ENCODE measurements around the gene TMEM26. TPM values are rescaled to one million over a fixed set of nuclear protein-coding genes. Genes with fewer than 3 reads are reported as not detected.
"Not testable (repeated sequence)": the region's sequence is repeated elsewhere in the genome, so short reads cannot be mapped to it uniquely, and the experiment has no call there.

Gene TMEM26
- total and polyA plus RNA-seq, 2 experiments from 2014 or later = 1.0 to 1.9 TPM

- not testable (repeated sequence) for H3K79me2 ChIP-seq (replicated peaks; ENCODE audit: insufficient read depth); H3K4me1 Mint-ChIP-seq; H2AFZ ChIP-seq; H4K20me1 ChIP-seq (replicated peaks; ENCODE audit: insufficient read depth); H3F3A ChIP-seq (replicated peaks; ENCODE audit: low read depth); H3K4me1 ChIP-seq (ENCODE audit: insufficient read depth); H3K9me2 ChIP-seq (ENCODE audit: insufficient read depth); H3K27ac Mint-ChIP-seq; H3K27me3 ChIP-seq (ENCODE audit: insufficient read depth); H3K4me2 ChIP-seq; DNase-seq (ENCODE audit: low spot score); H3K36me3 ChIP-seq (ENCODE audit: insufficient read depth); H3K4me3 ChIP-seq; H3K27me3 Mint-ChIP-seq (ENCODE audit: insufficient read depth, low read depth, poor library complexity); ATAC-seq; H3K4me3 Mint-ChIP-seq; H3K27ac ChIP-seq (ENCODE audit: low read depth)
- H3K36me3 Mint-ChIP-seq (ENCODE audit: low read depth) = peaks cover 19% of the 10 kb centered on the region
- H3K9me3 Mint-ChIP-seq = peaks cover 31% of the 10 kb centered on the region
These were observed 72.0 kb downstream of the TMEM26 start for GRCh38 chr10:61381153-61381552.

GRCh38 chr10:61378865-61379264 lies 74.3 kb downstream of the TMEM26 start:
- DNase-seq (ENCODE audit: low spot score) (no peak), ATAC-seq (no peak)
- H3K9me3 Mint-ChIP-seq = peaks cover 31% of the 10 kb centered on the region
- TF ChIP-seq ZNF331 (CRISPR knock-in tag; IDR thresholded peaks at IDR 0.05; ENCODE audit: low read depth) = no peak
- no peak for TF ChIP-seq JUNB (IDR thresholded peaks at IDR 0.05; ENCODE audit: unreplicated experiment)
- no peak for TF ChIP-seq ZNF114 (CRISPR knock-in tag; IDR thresholded peaks at IDR 0.05)
- no peak for TF ChIP-seq EZH2 (IDR thresholded peaks at IDR 0.05; ENCODE audit: low read depth, unreplicated experiment)
- no peak for TF ChIP-seq ETS1 (IDR thresholded peaks at IDR 0.05)
- TF ChIP-seq NANOG (IDR thresholded peaks at IDR 0.05; ENCODE audit: borderline replicate concordance) = no peak
- no peak for TF ChIP-seq CTCF (conservative IDR thresholded peaks at IDR 0.05; ENCODE audit: low read depth in 2 of 2)
- TF ChIP-seq POLR2AphosphoS5 (IDR thresholded peaks at IDR 0.05; ENCODE audit: low read depth) = no peak
- no peak for TF ChIP-seq EZH2phosphoT487 (IDR thresholded peaks at IDR 0.05; ENCODE audit: unreplicated experiment)
- H3K4me1 ChIP-seq (ENCODE audit: insufficient read depth) = no peaks in the 10 kb centered on the region
- no peak overlapping the region for H3K27ac Mint-ChIP-seq
- peaks cover 4% of the 10 kb centered on the region; the same call in 1 of the 2 replicates for H3K9me2 ChIP-seq (ENCODE audit: insufficient read depth)
- H3K79me2 ChIP-seq (replicated peaks; ENCODE audit: insufficient read depth) = no peaks in the 10 kb centered on the region
- no peaks in the 10 kb centered on the region for H3K36me3 ChIP-seq (ENCODE audit: insufficient read depth)
- H4K20me1 ChIP-seq (replicated peaks; ENCODE audit: insufficient read depth) = no peaks in the 10 kb centered on the region
- no peaks in the 10 kb centered on the region for H3K4me1 Mint-ChIP-seq
- H3K4me3 Mint-ChIP-seq = no peak overlapping the region
- peaks cover 19% of the 10 kb centered on the region for H3K36me3 Mint-ChIP-seq (ENCODE audit: low read depth)
- H3K27me3 ChIP-seq (ENCODE audit: insufficient read depth) = no peaks in the 10 kb centered on the region
- H3K27me3 Mint-ChIP-seq (ENCODE audit: insufficient read depth, low read depth, poor library complexity) = peaks cover 5% of the 10 kb centered on the region
- H3K4me2 ChIP-seq = no peak overlapping the region
- no peaks in the 10 kb centered on the region for H3F3A ChIP-seq (replicated peaks; ENCODE audit: low read depth)
- H3K27ac ChIP-seq (ENCODE audit: low read depth) = no peak overlapping the region
- H2AFZ ChIP-seq = no peak overlapping the region
- no peak overlapping the region for H3K4me3 ChIP-seq

Data from GM23338 (cell line).